Panc1 (cell line): ENCODE measurements around the gene MET. TPM values are rescaled to one million over a fixed set of nuclear protein-coding genes. Genes with fewer than 3 reads are reported as not detected.
A peak's percentile ranks its signal among the peaks of the same experiment; 100 is the strongest.

Experiments
- ATAC-seq: fragments of 200-7000 bp; cut with Tn5 transposase; 2 replicates; pipeline ENCODE4 v1.9.1; 2020; ENCODE audit warnings: mild to moderate bottlenecking, moderate library complexity
- BruUV-seq: library from RNA; stranded (reverse); fragments of 400-500 nt; replicated peaks from 2 replicates; lab custom pipeline; 2021; lab: Mats Ljungman, UMichigan
- CTCF ChIA-PET: fragments of 300-600 bp; sonication (Branson Sonifier 250); formaldehyde crosslinking; loops from one replicate; lab custom pipeline; 2022; ENCODE audit warnings: antibody characterized with exemption; lab: Charles Lee
- POLR2A ChIA-PET: fragments of 300-600 bp; sonication (Branson Sonifier 250); formaldehyde crosslinking; loops from one replicate; lab custom pipeline; 2022; ENCODE audit warnings: antibody characterized with exemption; lab: Charles Lee
- DNase-seq: peaks from one replicate; pipeline ENCODE4 v3.0.0-alpha.2; 2010; ENCODE audit warnings: low read depth, low spot score
- H3K27ac ChIP-seq: 2 replicates; pipeline ENCODE4 v1.5.1; 2011; ENCODE audit warnings: mild to moderate bottlenecking, low read length, inconsistent platforms
- H3K27me3 ChIP-seq: fragments of 200-500 bp; sonication (Bioruptor generic); 2 replicates; pipeline ENCODE4 v1.6.0; 2014; ENCODE audit warnings: low read length, inconsistent platforms; ENCODE audit not compliant: control insufficient read depth, insufficient read depth
- H3K36me3 ChIP-seq: fragments of 200-500 bp; sonication (Bioruptor generic); 2 replicates; pipeline ENCODE4 v1.5.1; 2014; ENCODE audit warnings: inconsistent platforms, mild to moderate bottlenecking, low read length, moderate library complexity; ENCODE audit not compliant: control insufficient read depth, insufficient read depth
- H3K4me1 ChIP-seq: 2 replicates; pipeline ENCODE4 v1.5.1; 2011; ENCODE audit warnings: inconsistent platforms, mild to moderate bottlenecking, low read length, moderate library complexity; ENCODE audit not compliant: control insufficient read depth, insufficient read depth
- H3K4me3 ChIP-seq, 2 experiments: 2 replicates each; pipeline ENCODE4 v1.5.1; 2011 to 2012; ENCODE audit warnings: low read depth in 2 of 2, low read length in 2 of 2, mild to moderate bottlenecking in 2 of 2, inconsistent platforms in 1 of 2, moderate library complexity in 1 of 2
- H3K9me3 ChIP-seq: fragments of 200-500 bp; sonication (Bioruptor generic); 2 replicates; pipeline ENCODE4 v1.5.1; 2014; ENCODE audit warnings: low read depth, mild to moderate bottlenecking, inconsistent platforms, low read length, moderate library complexity; ENCODE audit not compliant: control insufficient read depth, insufficient read depth
- POLR2AphosphoS5 ChIP-seq: IDR thresholded peaks from 2 replicates; pipeline ENCODE4 v1.6.1; 2012; ENCODE audit warnings: mild to moderate bottlenecking, low read depth, low read length, moderate library complexity
- SIN3A ChIP-seq: IDR thresholded peaks from 2 replicates; pipeline ENCODE4 v1.6.1; 2012; ENCODE audit warnings: low read depth, mild to moderate bottlenecking, low read length, moderate library complexity, borderline replicate concordance; ENCODE audit not compliant: insufficient read depth
- TCF7L2 ChIP-seq: IDR thresholded peaks from 2 replicates; pipeline ENCODE4 v1.6.1; 2011; ENCODE audit warnings: mild to moderate bottlenecking, low read depth, low read length, inconsistent platforms
- in situ Hi-C: cut with HindIII; loops from 2 replicates; pipeline ENCODE4 v1.10.0; 2016; ENCODE audit warnings: low sequenced_read_pairs, low pct_unique_long_range_greater_than_20kb
- intact Hi-C: fragments of 100-400 bp; cut with micrococcal nuclease; formaldehyde crosslinking; loops from one replicate; pipeline ENCODE4 v1.10.0; 2022; ENCODE audit not compliant: unreplicated experiment
- total RNA-seq: library from RNA; stranded (reverse); gene quantifications from one replicate; pipeline ENCODE4 v1.2.1, GENCODE V29; 2021; ENCODE audit not compliant: unreplicated experiment
- TF ChIP-seq, protein P1 (sequence below), 2 experiments: IDR thresholded peaks; 2 replicates each; pipeline ENCODE4 v1.6.1; 2011 to 2012; ENCODE audit warnings: low read depth in 2 of 2, control low read depth in 1 of 2, low read length in 1 of 2, mild to moderate bottlenecking in 1 of 2, moderate library complexity in 1 of 2; ENCODE audit not compliant: insufficient read depth in 1 of 2
- TF ChIP-seq, protein P2 (sequence below): fragments of 450-650 bp; IDR thresholded peaks from 2 replicates; pipeline ENCODE4 v1.5.1; 2017; ENCODE audit warnings: mild to moderate bottlenecking

The MET gene
- total RNA-seq, 1 experiment from 2014 or later = 103 TPM

DNA sequence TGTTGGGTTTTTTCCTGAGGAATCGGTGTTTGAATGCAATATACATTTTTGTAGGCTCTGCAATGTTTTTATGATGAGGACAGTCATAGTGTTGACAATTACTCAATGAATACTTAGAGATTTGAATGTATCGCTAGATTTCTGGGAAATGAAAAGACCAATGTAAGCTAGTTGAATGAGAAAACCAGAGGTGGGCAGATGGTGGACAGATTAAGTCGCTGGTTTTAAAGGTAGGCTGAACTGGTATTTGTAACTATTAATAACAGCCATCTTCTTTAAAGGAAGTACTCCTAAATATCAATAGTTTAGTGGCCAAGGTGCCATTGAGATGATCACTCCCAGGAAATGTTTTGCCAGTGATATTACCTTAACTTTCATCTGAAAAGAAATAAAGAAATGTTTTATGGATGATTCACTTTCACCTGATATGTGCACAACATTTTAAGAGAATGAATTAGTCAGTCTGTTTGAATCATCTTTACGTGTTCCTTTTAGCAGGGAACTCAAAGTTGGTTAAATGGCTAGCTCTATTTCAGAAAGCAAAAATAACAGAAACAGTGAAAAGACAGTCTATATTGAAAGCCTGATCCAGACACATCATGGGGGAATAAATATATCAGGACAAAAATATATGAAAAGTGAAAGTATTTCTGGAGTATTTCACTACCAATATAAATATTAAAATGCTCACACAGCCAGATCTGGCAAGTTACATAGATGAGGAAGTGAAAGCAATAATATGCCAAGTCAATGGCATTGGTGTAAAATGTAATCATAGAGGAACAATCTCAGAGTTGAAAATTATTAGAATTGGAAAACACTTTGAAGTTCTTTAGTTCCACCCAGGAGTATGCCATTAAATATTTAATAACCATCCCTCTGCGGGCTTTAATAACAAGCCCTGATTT, 20.7 kb downstream of the MET start:
- intact Hi-C loops = no loop called here
- CTCF ChIA-PET = no interaction called here

DNA sequence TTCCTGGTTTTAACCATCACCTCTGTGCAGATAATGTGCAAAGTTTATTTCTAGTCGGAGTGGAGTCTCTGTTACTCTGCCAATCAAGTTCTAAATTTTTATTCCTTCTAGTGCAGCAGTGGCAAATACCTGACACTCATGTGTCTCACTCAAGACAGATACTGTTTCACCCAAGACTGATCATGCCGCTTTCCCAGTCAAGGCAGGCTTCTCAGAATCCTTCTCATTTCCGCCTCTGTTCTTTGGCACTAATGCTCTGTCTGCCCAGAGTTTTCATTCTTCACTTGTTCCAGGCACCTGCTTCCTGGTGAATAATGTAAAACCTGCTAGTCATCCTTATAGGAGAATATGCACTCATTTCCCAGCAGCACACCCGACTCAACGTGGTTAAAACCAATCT, 24.7 kb downstream of the MET start:
- ATAC-seq (no peak), DNase-seq (no peak)
- ChIA-PET CTCF (no interaction called here), POLR2A (no interaction called here)
- no peak overlapping the region for H3K4me3 ChIP-seq
- peaks cover 7% of the 10 kb centered on the region; the same call in 1 of the 2 replicates for H3K36me3 ChIP-seq
- intact Hi-C loops = no loop called here
- no peak overlapping the region for H3K27ac ChIP-seq
- TF ChIP-seq, protein P1, sequence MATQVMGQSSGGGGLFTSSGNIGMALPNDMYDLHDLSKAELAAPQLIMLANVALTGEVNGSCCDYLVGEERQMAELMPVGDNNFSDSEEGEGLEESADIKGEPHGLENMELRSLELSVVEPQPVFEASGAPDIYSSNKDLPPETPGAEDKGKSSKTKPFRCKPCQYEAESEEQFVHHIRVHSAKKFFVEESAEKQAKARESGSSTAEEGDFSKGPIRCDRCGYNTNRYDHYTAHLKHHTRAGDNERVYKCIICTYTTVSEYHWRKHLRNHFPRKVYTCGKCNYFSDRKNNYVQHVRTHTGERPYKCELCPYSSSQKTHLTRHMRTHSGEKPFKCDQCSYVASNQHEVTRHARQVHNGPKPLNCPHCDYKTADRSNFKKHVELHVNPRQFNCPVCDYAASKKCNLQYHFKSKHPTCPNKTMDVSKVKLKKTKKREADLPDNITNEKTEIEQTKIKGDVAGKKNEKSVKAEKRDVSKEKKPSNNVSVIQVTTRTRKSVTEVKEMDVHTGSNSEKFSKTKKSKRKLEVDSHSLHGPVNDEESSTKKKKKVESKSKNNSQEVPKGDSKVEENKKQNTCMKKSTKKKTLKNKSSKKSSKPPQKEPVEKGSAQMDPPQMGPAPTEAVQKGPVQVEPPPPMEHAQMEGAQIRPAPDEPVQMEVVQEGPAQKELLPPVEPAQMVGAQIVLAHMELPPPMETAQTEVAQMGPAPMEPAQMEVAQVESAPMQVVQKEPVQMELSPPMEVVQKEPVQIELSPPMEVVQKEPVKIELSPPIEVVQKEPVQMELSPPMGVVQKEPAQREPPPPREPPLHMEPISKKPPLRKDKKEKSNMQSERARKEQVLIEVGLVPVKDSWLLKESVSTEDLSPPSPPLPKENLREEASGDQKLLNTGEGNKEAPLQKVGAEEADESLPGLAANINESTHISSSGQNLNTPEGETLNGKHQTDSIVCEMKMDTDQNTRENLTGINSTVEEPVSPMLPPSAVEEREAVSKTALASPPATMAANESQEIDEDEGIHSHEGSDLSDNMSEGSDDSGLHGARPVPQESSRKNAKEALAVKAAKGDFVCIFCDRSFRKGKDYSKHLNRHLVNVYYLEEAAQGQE (IDR thresholded peaks at IDR 0.05; ENCODE audit: insufficient read depth in 1 of 2, low read depth in 2 of 2, low read length in 1 of 2) = no peak
- TF ChIP-seq SIN3A (no peak), POLR2AphosphoS5 (no peak), TCF7L2 (no peak)
- TF ChIP-seq, protein P2, sequence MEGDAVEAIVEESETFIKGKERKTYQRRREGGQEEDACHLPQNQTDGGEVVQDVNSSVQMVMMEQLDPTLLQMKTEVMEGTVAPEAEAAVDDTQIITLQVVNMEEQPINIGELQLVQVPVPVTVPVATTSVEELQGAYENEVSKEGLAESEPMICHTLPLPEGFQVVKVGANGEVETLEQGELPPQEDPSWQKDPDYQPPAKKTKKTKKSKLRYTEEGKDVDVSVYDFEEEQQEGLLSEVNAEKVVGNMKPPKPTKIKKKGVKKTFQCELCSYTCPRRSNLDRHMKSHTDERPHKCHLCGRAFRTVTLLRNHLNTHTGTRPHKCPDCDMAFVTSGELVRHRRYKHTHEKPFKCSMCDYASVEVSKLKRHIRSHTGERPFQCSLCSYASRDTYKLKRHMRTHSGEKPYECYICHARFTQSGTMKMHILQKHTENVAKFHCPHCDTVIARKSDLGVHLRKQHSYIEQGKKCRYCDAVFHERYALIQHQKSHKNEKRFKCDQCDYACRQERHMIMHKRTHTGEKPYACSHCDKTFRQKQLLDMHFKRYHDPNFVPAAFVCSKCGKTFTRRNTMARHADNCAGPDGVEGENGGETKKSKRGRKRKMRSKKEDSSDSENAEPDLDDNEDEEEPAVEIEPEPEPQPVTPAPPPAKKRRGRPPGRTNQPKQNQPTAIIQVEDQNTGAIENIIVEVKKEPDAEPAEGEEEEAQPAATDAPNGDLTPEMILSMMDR = no peak
- no peaks in the 10 kb centered on the region for H3K27me3 ChIP-seq
- H3K9me3 ChIP-seq = no peaks in the 10 kb centered on the region
- no TSS peak for BruUV-seq
- in situ Hi-C loops = no loop called here
- H3K4me1 ChIP-seq = peaks cover 45% of the 10 kb centered on the region

More for the DNA sequence above, 20.7 kb downstream of the MET start:
- peak; percentile 39 for ATAC-seq
- POLR2A ChIA-PET = no interaction called here
- no peaks in the 10 kb centered on the region for H3K27me3 ChIP-seq
- H3K36me3 ChIP-seq = peaks cover 6% of the 10 kb centered on the region; the same call in 1 of the 2 replicates
- H3K4me3 ChIP-seq = no peak overlapping the region; a peak in 1 of 4 replicates
- no TSS peak for BruUV-seq
- H3K9me3 ChIP-seq = no peaks in the 10 kb centered on the region
- peaks cover 58% of the 10 kb centered on the region for H3K4me1 ChIP-seq
- DNase-seq = peak; percentile 94
- H3K27ac ChIP-seq = peak overlapping the region; percentile 94
- in situ Hi-C loops = no loop called here
- TF ChIP-seq, protein P2 = no peak
- no peak for TF ChIP-seq POLR2AphosphoS5
